ENCODE data around the gene ARID3A.
"Not testable (repeated sequence)": the region's sequence is repeated elsewhere in the genome, so short reads cannot be mapped to it uniquely, and the experiment has no call there.

ARID3A gene

GRCh38 chr19:947707-948539 lies 22.1 kb downstream of the ARID3A start:
- no peak for DNase-seq

- no peak for DNase-seq
Observed at GRCh38 chr19:948842-949496, 23.1 kb downstream of the ARID3A start.

- DNase-seq = no peak
Observed at GRCh38 chr19:950352-951066, 24.7 kb downstream of the ARID3A start.

GRCh38 chr19:952049-952679 lies 26.3 kb downstream of the ARID3A start:
- DNase-seq = no peak

- no peak for DNase-seq
Observed at GRCh38 chr19:952680-953444, 27.0 kb downstream of the ARID3A start.

GRCh38 chr19:953445-954271 lies 27.8 kb downstream of the ARID3A start:
- DNase-seq = no peak

GRCh38 chr19:954272-954671 lies 28.4 kb downstream of the ARID3A start:
- DNase-seq = no peak

GRCh38 chr19:954672-955494 lies 29.0 kb downstream of the ARID3A start:
- no peak for DNase-seq

DNA sequence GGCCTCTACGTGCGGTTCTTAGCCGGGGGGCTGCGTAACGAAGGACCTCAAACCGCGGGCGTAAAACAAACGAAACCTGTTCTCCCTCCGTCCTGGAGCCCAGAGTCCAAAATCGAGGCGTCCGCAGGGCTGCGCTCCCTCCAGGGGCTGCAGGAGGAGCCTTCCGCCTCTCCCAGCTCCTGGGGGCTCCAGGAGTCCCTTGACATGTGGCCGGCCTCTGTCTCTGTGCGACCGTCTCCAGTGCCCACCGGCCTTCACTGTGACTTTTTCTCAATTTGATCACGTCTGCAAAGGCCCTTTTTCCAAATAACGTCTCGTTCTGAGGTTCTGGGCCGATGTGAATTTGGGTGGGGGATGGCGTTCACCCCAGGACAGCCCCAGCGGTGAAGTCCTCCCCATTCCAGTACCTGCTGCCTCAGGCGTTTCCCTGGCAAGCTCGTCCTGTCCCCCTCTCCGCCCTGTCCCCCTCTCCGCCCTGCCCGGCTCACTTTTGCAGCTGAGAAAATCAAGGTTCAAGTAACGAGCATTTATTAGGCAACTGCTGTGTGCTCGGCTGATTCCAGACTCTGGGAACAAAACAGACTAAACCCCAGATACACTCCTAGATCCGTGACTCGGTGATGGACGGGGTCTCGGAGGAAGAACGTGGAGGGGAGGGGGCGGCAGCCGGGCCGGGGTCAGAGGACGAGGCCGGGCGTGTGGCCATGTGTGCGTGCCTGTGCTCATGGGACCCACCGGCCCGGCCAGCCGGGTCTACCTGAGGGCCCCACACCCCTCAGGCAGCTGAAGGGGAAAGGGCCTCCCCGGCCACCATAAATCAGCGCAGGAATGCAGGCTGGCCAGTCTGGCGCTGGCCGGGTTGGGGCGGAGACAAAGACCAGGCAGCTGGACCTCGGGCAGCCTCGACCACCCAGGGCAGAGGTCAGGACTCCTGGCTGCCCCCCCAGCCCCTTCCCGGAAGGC lies 30.2 kb downstream of the ARID3A start:
- DNase-seq = no peak

DNA sequence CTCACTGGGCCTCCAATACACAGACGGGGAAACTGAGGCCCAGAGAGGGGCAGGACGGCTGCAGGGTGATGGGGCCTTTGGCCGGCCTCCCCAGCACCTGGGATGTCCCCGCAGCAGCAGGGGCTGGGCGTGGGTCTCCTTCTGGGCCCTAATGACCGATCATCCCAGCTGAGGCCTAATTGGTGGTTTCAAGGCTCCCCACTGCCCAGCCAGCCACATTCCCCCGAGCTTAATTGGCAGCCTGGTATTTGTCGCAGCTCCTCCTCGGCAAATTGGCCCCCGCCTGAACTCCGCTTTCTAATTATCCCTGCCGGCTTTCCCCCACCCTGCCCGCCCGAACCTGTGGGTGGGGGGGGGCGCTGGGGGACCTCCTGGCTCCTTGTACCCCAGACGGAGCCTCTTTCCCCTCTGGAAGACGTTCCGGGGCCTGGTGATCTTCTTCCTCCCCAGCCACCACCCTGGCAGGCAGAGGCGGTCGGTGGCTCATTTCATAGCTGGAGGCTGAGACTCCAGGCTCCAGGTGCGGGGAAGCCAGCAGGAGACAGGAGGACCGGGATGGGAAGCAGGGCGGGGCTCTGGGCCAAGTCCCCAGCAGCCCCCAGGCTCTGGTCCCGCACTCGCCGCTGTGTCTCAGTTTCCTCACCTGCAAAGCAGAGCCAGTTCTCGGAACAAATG lies 31.1 kb downstream of the ARID3A start:
- DNase-seq = no peak

DNA sequence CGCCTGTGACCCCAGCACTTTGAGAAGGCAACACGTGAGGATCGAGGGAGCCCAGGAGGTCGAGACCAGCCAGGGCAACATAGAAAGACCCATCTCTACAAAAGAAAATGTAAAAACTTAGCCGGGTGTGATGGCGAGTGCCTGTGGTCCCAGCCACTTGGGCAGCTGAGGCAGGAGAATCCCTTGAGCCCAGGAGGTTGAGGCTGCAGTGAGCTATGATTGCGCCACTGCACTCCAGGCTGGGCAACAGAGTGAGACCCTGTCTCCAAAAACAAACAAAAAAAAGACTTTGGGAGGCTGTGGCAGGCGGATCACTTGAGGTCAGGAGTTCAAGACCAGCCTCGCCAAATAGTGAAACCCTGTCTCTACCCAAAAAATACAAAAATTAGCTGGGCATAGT lies 31.7 kb downstream of the ARID3A start:
- DNase-seq = not testable (repeated sequence)

DNA sequence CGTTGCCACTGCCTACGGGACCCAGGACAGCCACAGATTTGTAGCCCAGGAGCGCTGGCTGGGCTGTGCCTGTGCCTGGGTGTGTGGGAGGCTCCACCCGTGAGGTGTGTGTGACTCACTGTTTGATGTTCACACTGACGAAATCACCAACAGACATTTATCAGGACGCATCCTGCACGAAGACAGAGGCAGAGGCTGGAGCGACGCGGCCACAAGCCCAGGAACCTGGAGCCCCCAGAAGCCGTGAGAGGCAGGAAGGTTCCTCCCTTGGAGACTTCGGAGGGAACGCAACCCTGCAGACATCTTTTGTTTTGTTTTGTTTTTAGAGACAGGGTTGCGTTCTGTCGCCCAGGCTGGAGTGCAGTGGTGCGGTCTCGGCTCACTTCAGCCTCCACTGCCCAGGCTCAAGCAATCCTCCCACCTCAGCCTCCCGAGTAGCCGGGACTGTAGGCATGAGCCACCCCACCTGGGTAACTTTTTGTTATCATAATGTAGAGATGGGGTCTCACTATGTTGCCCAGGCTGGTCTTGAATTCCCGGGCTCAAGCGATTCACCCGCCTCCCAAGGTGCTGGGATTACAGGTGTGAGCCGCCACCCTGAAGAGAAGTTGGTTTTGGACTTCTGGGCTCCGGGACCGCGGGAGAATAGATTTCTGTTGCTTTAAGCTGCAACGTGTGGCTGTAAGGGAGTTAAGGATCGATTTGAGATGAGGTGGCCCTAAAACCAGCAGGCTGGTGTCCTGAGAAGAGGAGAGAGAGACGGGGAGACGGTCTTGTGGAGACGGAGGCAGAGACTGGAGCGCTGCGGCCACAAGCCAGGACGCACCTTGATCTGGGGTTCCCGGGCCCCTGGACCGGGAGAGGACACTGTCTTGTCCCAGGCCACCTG lies 33.4 kb downstream of the ARID3A start:
- no peak for DNase-seq

DNA sequence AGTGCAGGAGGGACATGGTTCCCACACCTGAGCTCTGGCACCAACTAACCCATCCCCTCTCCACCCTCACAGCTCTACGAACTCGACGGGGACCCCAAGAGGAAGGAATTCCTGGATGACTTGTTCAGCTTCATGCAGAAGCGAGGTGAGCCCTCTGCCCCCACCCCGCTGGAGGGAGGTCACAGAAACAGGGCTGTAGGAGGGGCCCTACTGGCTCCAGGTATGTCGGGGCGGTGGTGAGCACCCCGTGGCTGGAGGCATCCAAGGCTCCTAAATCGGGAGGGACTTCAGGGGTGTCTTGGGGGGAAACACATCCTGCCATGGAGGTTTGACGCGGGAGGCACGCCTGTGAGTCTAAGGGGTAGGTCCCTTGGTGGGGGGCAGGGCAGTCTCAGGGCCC lies 34.2 kb downstream of the ARID3A start:
- no peak for DNase-seq

DNA sequence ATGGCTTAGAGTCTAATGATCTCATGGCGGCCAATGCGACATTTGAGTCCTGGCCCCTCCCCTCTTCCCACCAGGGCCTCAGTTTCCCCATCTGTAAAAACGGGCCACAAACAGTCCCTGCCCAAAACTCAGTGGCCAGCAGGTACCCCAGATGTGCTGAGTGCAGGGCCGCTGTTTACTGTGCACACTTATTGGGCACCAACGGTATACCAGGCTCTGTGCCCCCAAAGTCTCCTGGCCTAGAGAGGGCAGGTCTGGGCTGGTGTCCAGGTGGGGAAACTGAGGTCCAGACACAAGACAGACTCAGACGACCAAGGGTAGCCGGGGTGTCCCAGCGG lies 34.7 kb downstream of the ARID3A start:
- DNase-seq = no peak

DNA sequence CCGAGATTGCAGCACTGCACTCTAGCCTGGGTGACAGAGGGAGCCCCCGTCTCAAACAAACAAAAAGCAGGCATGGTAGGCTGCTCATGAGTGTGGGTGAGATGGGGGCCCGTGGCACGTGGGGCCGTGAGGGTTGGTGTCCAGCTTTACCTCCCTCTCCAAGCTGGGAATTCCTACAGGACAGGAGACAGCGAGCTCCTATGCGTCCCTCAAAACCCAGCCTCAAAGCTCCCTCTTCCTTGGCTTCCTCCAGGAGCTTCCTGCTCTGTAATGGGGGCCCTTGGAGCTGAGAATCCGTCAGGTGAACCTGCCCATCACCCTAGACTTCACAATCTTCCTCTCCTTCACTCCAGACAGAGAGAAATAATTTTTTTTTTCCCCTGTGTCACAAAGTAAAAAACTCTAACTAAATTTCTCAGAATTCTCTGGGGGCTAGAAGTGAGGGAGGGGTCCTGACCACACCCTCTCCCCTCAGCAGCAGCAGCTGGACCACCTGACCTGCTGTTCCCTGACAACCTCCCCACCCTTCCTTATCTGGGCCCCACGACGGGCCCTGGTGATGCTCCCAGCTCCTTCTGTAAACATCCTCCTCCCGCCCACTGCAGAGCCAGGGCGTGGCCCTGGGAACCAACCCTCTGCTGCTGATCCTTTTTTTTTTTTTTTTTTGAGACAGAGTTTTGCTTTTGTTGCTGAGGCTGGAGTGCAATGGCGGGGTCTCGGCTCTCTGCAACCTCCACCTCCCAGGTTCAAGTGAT lies 36.2 kb downstream of the ARID3A start:
- DNase-seq = no peak

DNA sequence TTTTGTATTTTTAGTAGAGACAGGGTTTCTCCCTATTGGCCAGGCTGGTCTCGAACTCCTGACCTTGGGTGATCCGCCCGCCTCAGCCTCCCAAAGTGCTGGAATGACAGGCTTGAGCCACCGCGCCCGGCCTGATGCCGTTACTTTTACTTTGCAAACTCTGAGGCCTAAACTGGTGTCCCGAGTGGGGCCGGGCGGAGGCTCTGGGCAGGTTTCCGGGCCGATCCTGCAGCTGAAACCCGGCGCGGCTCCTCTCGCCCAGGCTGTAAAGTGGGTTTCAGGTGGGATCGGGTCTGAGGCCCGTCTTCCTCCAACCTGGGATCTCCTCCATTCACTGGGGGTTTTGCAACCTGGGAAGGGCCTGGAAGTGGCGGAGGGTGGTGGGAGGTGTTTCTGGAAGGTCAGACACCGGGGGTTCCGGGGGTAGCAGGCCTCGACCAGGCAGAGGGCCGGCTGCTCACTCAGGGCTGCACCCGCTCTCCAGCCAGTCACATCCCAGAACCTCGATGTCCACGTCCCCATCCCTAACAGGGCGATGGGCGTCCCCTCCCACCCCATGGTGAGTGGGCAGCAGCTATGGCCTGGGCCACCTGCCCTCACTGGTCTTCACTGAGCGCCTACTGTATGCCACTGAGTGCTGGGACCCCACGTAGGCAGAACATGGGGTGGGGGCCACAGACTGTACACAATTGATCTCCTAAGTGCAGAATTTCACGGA lies 37.0 kb downstream of the ARID3A start:
- no peak for DNase-seq
